HG03378 (cell line): ENCODE results near the gene TRIM2.

Experiments
- ATAC-seq: cut with Tn5 transposase; IDR thresholded peaks from one replicate; pipeline ENCODE4 v1.9.1; 2021; ENCODE audit warnings: mild to moderate bottlenecking, moderate library complexity; ENCODE audit not compliant: unreplicated experiment

The TRIM2 gene

DNA sequence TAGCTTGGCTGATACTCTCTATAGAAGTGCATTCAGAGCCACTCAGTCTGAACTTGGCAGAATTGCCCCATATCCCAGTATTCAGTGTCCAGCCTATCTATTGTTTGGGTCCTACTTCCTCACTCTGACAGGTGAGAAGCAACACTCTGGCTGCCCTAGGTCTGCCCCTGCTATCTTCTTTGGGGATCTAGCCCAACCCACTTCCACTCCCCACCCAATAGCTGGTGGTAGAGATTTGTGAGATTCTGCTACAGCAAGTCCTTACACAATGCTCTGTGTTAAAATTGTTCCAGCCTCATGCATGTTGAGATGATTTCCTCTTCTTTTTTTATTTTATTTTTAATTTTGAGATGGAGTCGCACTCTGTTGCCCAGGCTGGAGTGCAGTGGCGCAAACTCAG, 67.6 kb downstream of the TRIM2 start:
- ATAC-seq: no peak

GRCh38 chr4:153273751-153274150, 69.5 kb downstream of the TRIM2 start:
- ATAC-seq: no peak

DNA sequence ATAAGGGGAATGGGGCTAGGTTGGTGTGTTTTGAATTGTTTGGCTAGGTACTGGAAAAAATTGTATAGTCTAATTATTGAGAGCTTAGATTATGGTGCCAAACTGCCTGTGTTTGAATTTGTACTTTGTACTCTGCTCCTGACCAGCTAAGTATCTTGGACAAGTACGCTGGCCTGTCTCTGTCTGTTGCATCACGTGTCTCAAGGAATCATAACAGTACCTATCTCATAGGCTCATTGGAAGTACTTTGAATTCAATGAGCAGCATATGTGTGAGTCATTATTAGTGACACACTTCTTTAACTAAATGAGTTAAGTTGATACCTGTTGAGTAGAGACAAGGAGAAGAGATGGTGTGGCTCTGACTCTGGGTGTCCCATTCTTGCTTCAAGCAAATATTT, 70.7 kb downstream of the TRIM2 start:
- no peak for ATAC-seq

GRCh38 chr4:153275380-153276276, 71.4 kb downstream of the TRIM2 start:
- ATAC-seq: no peak

DNA sequence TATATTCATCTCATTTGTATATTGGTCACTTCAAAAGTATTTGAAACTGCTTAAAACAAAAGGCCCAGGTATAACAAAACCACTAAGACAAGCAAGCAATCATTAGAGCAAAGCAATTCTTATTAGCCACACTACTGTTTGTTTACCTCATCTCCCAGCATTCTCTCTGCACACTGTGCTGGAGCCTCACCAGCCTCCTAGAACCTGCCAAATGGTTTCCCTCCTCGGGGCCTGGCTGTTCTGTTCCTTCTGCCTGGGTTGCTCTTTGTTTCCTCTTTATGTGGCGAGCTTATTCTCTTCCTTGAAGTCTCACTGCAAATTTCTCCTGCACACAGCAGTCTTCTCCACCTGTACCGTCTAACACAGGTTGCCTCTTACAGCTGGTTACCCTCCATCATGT, 72.7 kb downstream of the TRIM2 start:
- ATAC-seq: no peak

DNA sequence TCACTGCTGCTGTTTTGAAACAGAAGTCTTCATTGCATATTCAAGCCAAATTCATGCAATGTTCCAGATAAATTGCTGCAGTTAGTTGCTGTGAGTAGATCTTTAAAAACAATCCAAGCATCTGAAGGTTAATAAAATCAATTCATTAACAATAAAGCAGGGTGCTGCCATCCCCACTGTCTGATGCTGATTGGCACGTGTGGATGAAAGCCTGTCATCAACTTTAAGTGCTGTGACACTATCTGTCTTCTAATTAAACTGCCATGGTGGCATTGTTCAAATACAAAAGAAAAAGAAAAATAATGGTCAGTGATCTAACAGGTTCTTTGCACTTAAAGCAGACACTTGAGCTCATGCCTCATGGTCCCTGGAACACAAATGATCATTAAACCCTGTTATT, 77.2 kb downstream of the TRIM2 start:
- no peak for ATAC-seq

DNA sequence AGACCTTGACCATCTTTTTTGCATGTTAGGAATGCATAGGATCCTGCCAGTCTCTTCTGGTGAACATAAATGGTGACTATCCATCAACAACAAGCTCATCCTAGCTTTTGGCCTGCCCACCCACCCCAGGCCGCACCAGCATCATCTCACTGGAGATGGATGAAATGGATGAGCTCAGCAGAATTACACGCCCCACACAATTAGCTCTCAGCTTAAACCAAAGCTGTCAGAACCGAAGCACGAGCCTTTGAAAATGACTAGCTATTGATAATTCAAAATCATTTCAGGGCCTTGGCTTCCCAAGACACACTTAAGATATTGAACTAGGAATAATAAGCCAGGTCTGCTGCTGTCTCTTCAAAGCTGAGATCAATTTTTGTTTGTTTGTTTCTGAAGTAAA, 77.8 kb downstream of the TRIM2 start:
- ATAC-seq: no peak

GRCh38 chr4:153283260-153283659, 79.0 kb downstream of the TRIM2 start:
- no peak for ATAC-seq

GRCh38 chr4:153290134-153290533, 85.9 kb downstream of the TRIM2 start:
- ATAC-seq: no peak

DNA sequence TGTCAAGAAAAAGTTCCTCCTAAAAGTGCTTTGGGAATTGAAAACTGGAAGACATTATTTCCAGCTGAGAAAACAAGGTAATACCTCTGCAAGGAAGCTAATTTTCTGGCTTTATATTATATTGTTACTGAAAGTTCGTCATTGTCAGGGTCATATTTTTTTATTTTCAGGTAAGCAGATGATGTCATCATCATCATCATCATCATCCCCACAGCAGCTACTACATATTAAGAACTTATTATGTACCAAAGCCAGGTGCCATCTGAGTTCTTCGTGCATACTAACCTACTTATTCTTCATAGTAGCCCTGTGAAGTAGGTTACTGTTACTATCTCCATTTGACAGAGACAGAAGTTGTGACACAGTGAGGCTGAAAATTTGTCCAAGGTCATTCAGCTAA, 87.3 kb downstream of the TRIM2 start:
- no peak for ATAC-seq

GRCh38 chr4:153292897-153293741, 88.9 kb downstream of the TRIM2 start:
- no peak for ATAC-seq

GRCh38 chr4:153293742-153294057, 89.5 kb downstream of the TRIM2 start:
- no peak for ATAC-seq

DNA sequence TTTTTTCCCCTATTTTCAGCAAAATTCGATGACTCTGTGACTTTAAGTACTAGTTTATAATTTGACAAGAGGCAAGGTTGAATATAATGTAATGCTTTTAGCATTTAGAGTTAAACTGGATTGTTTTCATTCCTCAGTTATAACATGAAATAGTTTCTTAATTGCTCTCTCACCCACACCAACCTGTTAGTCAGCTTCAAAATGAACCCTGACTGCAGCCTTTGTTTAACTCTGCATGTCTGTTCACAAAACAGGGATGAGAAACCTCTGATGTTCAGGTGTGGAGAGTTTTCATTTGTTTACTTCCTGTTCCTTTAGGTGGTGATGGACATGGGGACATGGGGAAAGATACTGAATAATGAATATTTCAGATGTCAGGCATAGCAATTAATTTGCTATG, 90.4 kb downstream of the TRIM2 start:
- no peak for ATAC-seq

DNA sequence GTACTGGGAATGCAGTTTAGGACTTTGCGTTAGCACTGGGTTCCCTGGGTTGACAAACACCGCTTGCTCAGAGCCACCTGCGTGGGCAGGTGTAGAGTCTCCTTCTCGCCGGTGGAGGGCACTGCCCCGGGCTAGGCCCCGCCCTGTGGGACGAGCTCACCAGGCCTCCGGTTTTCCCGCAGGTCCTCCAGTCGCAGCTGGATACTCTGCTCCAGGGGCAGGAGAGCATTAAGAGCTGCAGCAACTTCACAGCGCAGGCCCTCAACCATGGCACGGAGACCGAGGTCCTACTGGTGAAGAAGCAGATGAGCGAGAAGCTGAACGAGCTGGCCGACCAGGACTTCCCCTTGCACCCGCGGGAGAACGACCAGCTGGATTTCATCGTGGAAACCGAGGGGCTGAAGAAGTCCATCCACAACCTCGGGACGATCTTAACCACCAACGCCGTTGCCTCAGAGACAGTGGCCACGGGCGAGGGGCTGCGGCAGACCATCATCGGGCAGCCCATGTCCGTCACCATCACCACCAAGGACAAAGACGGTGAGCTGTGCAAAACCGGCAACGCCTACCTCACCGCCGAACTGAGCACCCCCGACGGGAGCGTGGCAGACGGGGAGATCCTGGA, 91.0 kb downstream of the TRIM2 start:
- no peak for ATAC-seq

GRCh38 chr4:153296040-153296823, 92.0 kb downstream of the TRIM2 start:
- no peak for ATAC-seq

DNA sequence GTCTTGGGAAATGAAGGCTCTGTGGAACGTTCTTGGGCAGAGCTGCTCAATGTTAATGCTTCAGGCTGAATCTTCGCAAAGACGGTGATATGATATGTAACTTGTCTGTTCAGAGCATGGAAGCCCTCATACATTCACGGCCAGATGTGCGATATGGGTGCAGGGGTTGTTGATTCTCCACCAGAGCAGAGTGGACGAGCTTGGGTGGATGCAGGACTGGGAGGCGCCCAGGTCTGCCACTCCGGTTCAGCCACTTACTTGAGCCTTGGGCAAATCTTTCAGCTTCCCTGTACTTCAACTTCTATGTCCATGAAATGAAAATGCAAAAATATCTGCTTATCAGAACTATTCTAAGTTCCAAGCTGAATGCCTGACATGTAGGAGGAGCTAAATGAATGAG, 92.9 kb downstream of the TRIM2 start:
- ATAC-seq: no peak

DNA sequence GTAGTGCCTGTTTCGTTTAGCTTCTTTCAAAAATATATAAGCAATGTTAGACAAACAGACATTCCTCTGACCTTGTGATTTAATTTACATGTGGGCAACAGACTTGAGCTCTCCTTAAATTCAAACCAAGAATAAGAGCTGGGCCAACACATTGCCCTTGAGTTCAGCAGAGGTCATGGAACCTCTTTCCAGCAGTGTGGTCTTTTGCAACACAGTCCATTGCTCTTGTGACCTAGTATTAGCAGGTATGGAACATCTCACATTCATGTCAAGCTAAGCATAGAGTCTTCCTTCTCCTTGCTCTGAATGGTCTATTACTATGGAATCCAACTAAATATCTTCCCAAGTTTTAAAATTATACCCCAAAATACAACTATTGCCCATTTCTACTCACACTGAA, 106.5 kb downstream of the TRIM2 start:
- ATAC-seq: no peak

- no peak for ATAC-seq
Measured at GRCh38 chr4:153314915-153315314, 110.7 kb downstream of the TRIM2 start.

- no peak for ATAC-seq
Measured at GRCh38 chr4:153318696-153319320, 114.6 kb downstream of the TRIM2 start.

GRCh38 chr4:153322791-153323190, 118.5 kb downstream of the TRIM2 start:
- no peak for ATAC-seq

GRCh38 chr4:153324046-153324445, 119.8 kb downstream of the TRIM2 start:
- no peak for ATAC-seq
